ENCODE measurements around the gene PSD4. TPM values are rescaled to one million over a fixed set of nuclear protein-coding genes. Genes with fewer than 3 reads are reported as not detected.

The PSD4 gene
- total RNA-seq, 1 experiment from 2014 or later, result 1.0 TPM

GRCh38 chr2:113144259-113144658 is 29.5 kb upstream of the PSD4 start:
- H3K79me2 ChIP-seq (ENCODE audit: insufficient read depth, low read length), result no peaks in the 10 kb centered on the region
- H3K23me2 ChIP-seq (ENCODE audit: insufficient read length, low read depth, low read length, poor library complexity, severe bottlenecking), result no peaks in the 10 kb centered on the region
- TF ChIP-seq, protein P1, sequence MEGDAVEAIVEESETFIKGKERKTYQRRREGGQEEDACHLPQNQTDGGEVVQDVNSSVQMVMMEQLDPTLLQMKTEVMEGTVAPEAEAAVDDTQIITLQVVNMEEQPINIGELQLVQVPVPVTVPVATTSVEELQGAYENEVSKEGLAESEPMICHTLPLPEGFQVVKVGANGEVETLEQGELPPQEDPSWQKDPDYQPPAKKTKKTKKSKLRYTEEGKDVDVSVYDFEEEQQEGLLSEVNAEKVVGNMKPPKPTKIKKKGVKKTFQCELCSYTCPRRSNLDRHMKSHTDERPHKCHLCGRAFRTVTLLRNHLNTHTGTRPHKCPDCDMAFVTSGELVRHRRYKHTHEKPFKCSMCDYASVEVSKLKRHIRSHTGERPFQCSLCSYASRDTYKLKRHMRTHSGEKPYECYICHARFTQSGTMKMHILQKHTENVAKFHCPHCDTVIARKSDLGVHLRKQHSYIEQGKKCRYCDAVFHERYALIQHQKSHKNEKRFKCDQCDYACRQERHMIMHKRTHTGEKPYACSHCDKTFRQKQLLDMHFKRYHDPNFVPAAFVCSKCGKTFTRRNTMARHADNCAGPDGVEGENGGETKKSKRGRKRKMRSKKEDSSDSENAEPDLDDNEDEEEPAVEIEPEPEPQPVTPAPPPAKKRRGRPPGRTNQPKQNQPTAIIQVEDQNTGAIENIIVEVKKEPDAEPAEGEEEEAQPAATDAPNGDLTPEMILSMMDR (conservative IDR thresholded peaks at IDR 0.05), result no peak
- H3K14ac ChIP-seq (ENCODE audit: insufficient read depth, low read length), result no peak overlapping the region
- no CpG with 5 or more reads among the region's 4 CpGs for WGBS (ENCODE audit: extremely low coverage, insufficient read length, low lambda C conversion rate)
- no peaks in the 10 kb centered on the region for H3K79me1 ChIP-seq (ENCODE audit: insufficient read depth, low read depth, low read length, poor library complexity, severe bottlenecking)
- H3K4me1 Mint-ChIP-seq, result no peaks in the 10 kb centered on the region
- H3K27ac Mint-ChIP-seq, result no peak overlapping the region
- DNase-seq, result no peak
- no peak overlapping the region for H3K9ac ChIP-seq (ENCODE audit: extremely low read depth, insufficient read length, low read length)
- no peak overlapping the region for H2AK5ac ChIP-seq (ENCODE audit: insufficient read length, low read length)
- H4K5ac ChIP-seq (ENCODE audit: insufficient read length, low read depth, low read length), result no peak overlapping the region
- no peak overlapping the region for H2BK20ac ChIP-seq (ENCODE audit: low read depth, low read length, poor library complexity, severe bottlenecking)
- no peaks in the 10 kb centered on the region for H4K20me1 ChIP-seq (ENCODE audit: control insufficient read depth, insufficient read depth, insufficient read length)
- no peak overlapping the region for H3K18ac ChIP-seq (ENCODE audit: insufficient read length, low read depth, low read length)
- H3K36me3 Mint-ChIP-seq (ENCODE audit: insufficient read depth in 1 of 3, low read depth in 3 of 3), result no peaks in the 10 kb centered on the region
- H2BK5ac ChIP-seq (ENCODE audit: insufficient read length, low read length), result no peak overlapping the region
- no peak overlapping the region for H3K23ac ChIP-seq (ENCODE audit: insufficient read length, low read depth, low read length)
- peaks cover 0 to 7% of the 10 kb centered on the region in 2 experiments; a peak in 1 of 5 replicates for H3K9me3 Mint-ChIP-seq
- H3T11ph ChIP-seq (ENCODE audit: low read length), result no peak overlapping the region
- no peak overlapping the region for H4K8ac ChIP-seq (replicated peaks; ENCODE audit: insufficient read length, low read depth, low read length)
- no peak overlapping the region for H3K4me3 Mint-ChIP-seq
- peaks cover 9% of the 10 kb centered on the region for H3K27me3 Mint-ChIP-seq (ENCODE audit: low read depth)
- H3K9me3 ChIP-seq (ENCODE audit: control insufficient read depth, low read depth, low read length), result no peaks in the 10 kb centered on the region
- no peak overlapping the region for H3K56ac ChIP-seq (ENCODE audit: insufficient read length, low read depth, low read length)
- H3K27me3 ChIP-seq (ENCODE audit: insufficient read depth, low read length), result no peaks in the 10 kb centered on the region
- no peak overlapping the region for H3K4ac ChIP-seq (ENCODE audit: low read depth, low read length)
- H2BK12ac ChIP-seq (ENCODE audit: insufficient read length, low read depth, low read length), result no peak overlapping the region
- H2BK120ac ChIP-seq (ENCODE audit: low read depth, low read length, poor library complexity, severe bottlenecking), result no peak overlapping the region
- H3K4me1 ChIP-seq (ENCODE audit: insufficient read depth, low read length), result no peaks in the 10 kb centered on the region
- no peak overlapping the region for H4K91ac ChIP-seq (ENCODE audit: insufficient read length, low read depth, low read length)
- H2AFZ ChIP-seq (ENCODE audit: low read length), result no peak overlapping the region
- H3K27ac ChIP-seq (ENCODE audit: insufficient read length, low read depth, low read length), result no peak overlapping the region
- H3K4me2 ChIP-seq (ENCODE audit: insufficient read depth, insufficient read length, low read length), result no peak overlapping the region
- H2BK15ac ChIP-seq (ENCODE audit: low read depth, low read length), result no peak overlapping the region
